ENCODE data around the gene RAB7B. TPM values are rescaled to one million over a fixed set of nuclear protein-coding genes. Genes with fewer than 3 reads are reported as not detected.

Gene RAB7B
- total RNA-seq, 1 donor from 2014 or later: 0.13 TPM

GRCh38 chr1:205979301-205979700, 23.9 kb downstream of the RAB7B start:
- TF ChIP-seq CTCF (IDR thresholded peaks at IDR 0.05; ENCODE audit: insufficient read depth, low read length, poor library complexity, severe bottlenecking): no peak
- no peak for DNase-seq (ENCODE audit: low read depth)
- Histone ChIP-seq H3K36me3 (ENCODE audit: control insufficient read depth, insufficient read depth, low read length) (no peaks in the 10 kb centered on the region), H3K27me3 (ENCODE audit: control insufficient read depth, insufficient read depth, low read length) (no peaks in the 10 kb centered on the region), H3K4me3 (ENCODE audit: low read depth, low read length) (no peak overlapping the region)

GRCh38 chr1:205978676-205979075, 24.5 kb downstream of the RAB7B start:
- DNase-seq (ENCODE audit: low read depth): no peak
- Histone ChIP-seq H3K36me3 (ENCODE audit: control insufficient read depth, insufficient read depth, low read length) (no peaks in the 10 kb centered on the region), H3K4me3 (ENCODE audit: low read depth, low read length) (no peak overlapping the region), H3K27me3 (ENCODE audit: control insufficient read depth, insufficient read depth, low read length) (no peaks in the 10 kb centered on the region)
- no peak for TF ChIP-seq CTCF (IDR thresholded peaks at IDR 0.05; ENCODE audit: insufficient read depth, low read length, poor library complexity, severe bottlenecking)

DNA sequence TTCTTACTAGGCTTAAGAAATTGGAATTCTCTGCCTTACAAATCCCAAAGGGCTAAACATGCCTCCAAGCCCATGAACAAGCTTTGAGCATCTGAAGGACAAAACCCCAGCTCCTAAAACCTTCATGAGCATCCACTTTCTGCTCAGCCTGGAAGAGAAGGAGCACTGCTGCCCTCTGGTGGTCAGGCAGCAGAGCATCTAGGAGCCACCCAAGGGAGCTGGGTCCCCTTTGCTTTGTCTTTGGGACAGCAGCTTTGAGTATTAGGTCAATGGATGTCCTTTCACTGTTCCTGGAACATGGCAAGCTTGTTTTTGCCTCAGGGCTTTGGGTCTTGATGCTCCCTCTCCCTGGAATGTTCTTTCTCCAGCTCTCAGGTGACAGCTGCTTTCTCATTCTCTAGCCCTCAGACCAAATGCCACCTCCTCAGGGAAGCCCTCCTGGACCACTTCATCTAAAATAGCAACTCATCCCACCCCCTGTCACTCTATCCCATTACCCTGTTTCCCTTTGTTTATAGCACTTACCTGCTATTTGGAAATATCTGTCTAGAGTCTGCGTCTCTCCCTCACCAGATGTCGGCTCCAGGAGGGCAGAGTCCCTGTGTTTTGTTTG, 25.7 kb downstream of the RAB7B start:
- H3K4me3 ChIP-seq (ENCODE audit: low read depth, low read length): no peak overlapping the region
- peak; percentile 92 for TF ChIP-seq CTCF (IDR thresholded peaks at IDR 0.05; ENCODE audit: insufficient read depth, low read length, poor library complexity, severe bottlenecking)
- no peak for DNase-seq (ENCODE audit: low read depth)
- H3K27me3 ChIP-seq (ENCODE audit: control insufficient read depth, insufficient read depth, low read length): no peaks in the 10 kb centered on the region
- H3K36me3 ChIP-seq (ENCODE audit: control insufficient read depth, insufficient read depth, low read length): no peaks in the 10 kb centered on the region

DNA sequence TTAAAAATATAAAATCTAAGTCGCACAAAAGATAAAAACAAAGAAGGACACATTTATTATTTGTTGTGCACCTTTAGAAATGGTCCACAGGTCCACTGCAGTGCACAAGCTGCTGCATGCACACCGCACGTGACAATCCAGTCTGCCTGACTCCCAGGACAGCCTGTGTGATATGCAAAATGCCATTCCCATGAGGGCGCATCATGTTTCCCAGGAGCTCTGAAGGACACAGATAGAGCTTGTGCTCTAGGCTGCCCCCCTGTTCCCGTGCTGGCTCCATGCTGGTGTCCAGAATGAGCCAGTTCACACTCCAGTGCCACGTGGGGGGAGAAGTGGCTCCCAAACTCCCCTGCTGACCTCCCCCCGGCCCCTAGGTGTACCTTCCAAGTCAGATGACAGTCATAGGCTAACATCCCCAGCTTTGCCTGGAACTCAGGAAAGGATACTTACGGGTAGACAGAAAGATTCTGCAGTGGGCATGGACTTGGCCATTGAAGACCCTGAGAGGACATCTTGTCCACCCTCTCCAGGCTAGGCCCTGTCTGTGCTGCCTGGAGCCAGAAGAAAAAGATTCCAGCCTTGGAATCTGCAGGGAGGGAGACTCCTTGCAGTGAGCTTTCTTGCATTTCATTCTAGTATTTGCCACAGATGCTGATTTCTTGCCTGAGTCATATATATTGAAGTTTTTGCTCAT, 26.3 kb downstream of the RAB7B start:
- Histone ChIP-seq H3K4me3 (ENCODE audit: low read depth, low read length) (no peak overlapping the region), H3K36me3 (ENCODE audit: control insufficient read depth, insufficient read depth, low read length) (no peaks in the 10 kb centered on the region), H3K27me3 (ENCODE audit: control insufficient read depth, insufficient read depth, low read length) (no peaks in the 10 kb centered on the region)
- no peak for TF ChIP-seq CTCF (IDR thresholded peaks at IDR 0.05; ENCODE audit: insufficient read depth, low read length, poor library complexity, severe bottlenecking)
- no peak for DNase-seq (ENCODE audit: low read depth)

DNA sequence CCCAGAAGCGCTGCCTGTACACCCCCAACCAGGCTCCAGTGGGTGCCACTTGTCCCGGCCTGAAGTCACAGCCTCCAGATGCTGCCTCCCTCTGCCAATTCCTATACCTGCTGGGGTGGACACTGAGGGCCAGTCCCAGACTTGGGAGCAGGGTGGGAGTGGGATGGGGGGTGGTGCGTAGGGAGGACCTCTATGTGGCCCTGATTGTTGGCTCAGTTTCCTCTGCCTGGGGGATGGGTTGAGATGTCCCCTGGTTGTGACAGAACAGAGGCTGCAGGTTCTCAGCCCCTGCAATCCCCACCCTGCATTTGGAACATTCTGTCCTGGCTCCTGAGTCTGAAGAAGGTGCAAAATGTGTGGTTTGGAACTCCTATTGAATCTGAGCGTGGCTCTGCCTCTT, 27.2 kb downstream of the RAB7B start:
- H3K27me3 ChIP-seq (ENCODE audit: control insufficient read depth, insufficient read depth, low read length): no peaks in the 10 kb centered on the region
- no peak for DNase-seq (ENCODE audit: low read depth)
- no peak overlapping the region for H3K4me3 ChIP-seq (ENCODE audit: low read depth, low read length)
- no peaks in the 10 kb centered on the region for H3K36me3 ChIP-seq (ENCODE audit: control insufficient read depth, insufficient read depth, low read length)
- no peak for TF ChIP-seq CTCF (IDR thresholded peaks at IDR 0.05; ENCODE audit: insufficient read depth, low read length, poor library complexity, severe bottlenecking)
